Uterus (tissue), 4 donors: ENCODE measurements around the gene BLOC1S2. TPM values are rescaled to one million over a fixed set of nuclear protein-coding genes. Genes with fewer than 3 reads are reported as not detected.

Experiments used
- DNase-seq, 2 donors: peaks; one replicate each; pipeline ENCODE4 v3.0.0-alpha.2; 2019 to 2020
- H3K27ac ChIP-seq, 2 donors: fragments of 200-600 bp; sonication (generic); 1 replicate in 1 of 2; 2 replicates in 1 of 2; pipeline ENCODE4 v1.5.1; 2016 to 2018
- H3K27me3 ChIP-seq, 2 donors: fragments of 200-600 bp; sonication (generic); one replicate each; pipeline ENCODE4 v1.5.1; 2018 to 2019; ENCODE audit warnings: control low read depth in 1 of 2
- H3K36me3 ChIP-seq, 2 donors: fragments of 200-600 bp; sonication (generic); one replicate each; pipeline ENCODE4 v1.5.1; 2019; ENCODE audit warnings: control low read depth in 1 of 2
- H3K4me1 ChIP-seq, 2 donors: fragments of 200-600 bp; sonication (generic); one replicate each; pipeline ENCODE4 v1.5.1; 2018 to 2019; ENCODE audit warnings: control low read depth in 1 of 2
- H3K4me3 ChIP-seq, 2 donors: fragments of 200-600 bp; sonication (generic); 1 replicate in 1 of 2; 2 replicates in 1 of 2; pipeline ENCODE4 v1.5.1; 2018 to 2019; ENCODE audit warnings: mild to moderate bottlenecking in 1 of 2
- H3K9me3 ChIP-seq, 2 donors: fragments of 200-600 bp; sonication (generic); one replicate each; pipeline ENCODE4 v1.5.1; 2019; ENCODE audit warnings: control low read depth in 1 of 2
- CTCF ChIP-seq, 4 experiments: fragments of 200-600 bp in 2 of 4; fragments of 450-650 bp in 2 of 4; sonication (generic) in 2 of 4; IDR thresholded peaks; one replicate each; pipeline ENCODE4 v1.5.1; 2016 to 2019; ENCODE audit warnings: antibody characterized with exemption in 4 of 4, mild to moderate bottlenecking in 2 of 4, moderate library complexity in 1 of 4
- POLR2A ChIP-seq, 2 donors: fragments of 450-650 bp; IDR thresholded peaks; one replicate each; pipeline ENCODE4 v1.6.1; 2016; ENCODE audit warnings: antibody characterized with exemption in 2 of 2, mild to moderate bottlenecking in 1 of 2, moderate library complexity in 1 of 2
- intact Hi-C: fragments of 100-400 bp; cut with DNase I; formaldehyde crosslinking; loops from one replicate; pipeline ENCODE4 v1.15.1; 2023; ENCODE audit warnings: low total_unique reads
- total RNA-seq, 4 donors: library from RNA; depleted of rRNA in 3 of 4; stranded (reverse); fragments of >200 nt in 3 of 4; gene quantifications; one replicate each; pipeline versions ENCODE4 v1.1.0 to v1.2.4, GENCODE V29; 2014 to 2023
- donor health status: DM: yes; HTN: yes; CAD: no.

Gene BLOC1S2
- 10 to 100 TPM in 2 of 4 donors, 1 to 10 TPM in 1, under 1 TPM in 1; 0.51 to 22.7 (median 13.3) TPM for total RNA-seq

- no peaks in the 10 kb centered on the region for H3K36me3 ChIP-seq
- no peaks in the 10 kb centered on the region for H3K9me3 ChIP-seq
- intact Hi-C loops = no loop called here
- peak within 1 kb of the TSS; percentile 86 to 96 for H3K27ac ChIP-seq
- peak in 2 of 4 experiments; percentile 13 to 33 for TF ChIP-seq CTCF (IDR thresholded peaks at IDR 0.05)
- TF ChIP-seq POLR2A (IDR thresholded peaks at IDR 0.05) = peak; percentile 51 to 83
- DNase-seq = peak; percentile 81 to 88
- peak within 1 kb of the TSS; percentile 95 to 96 for H3K4me3 ChIP-seq
- peaks cover 0 to 10% of the 10 kb centered on the region in 2 donors for H3K4me1 ChIP-seq
- H3K27me3 ChIP-seq = no peaks in the 10 kb centered on the region
Observed at GRCh38 chr10:100286051-100287033, at the start of gene BLOC1S2. BLOC1S2 (minus strand) TSS chr10:100286680; CDS start chr10:100286659, 21 bp downstream.

GRCh38 chr10:100334762-100335161, 48.3 kb upstream of the BLOC1S2 start:
- H3K4me1 ChIP-seq = no peaks in the 10 kb centered on the region
- no peaks in the 10 kb centered on the region for H3K9me3 ChIP-seq
- TF ChIP-seq CTCF (IDR thresholded peaks at IDR 0.05) (no peak), POLR2A (IDR thresholded peaks at IDR 0.05) (no peak)
- H3K27me3 ChIP-seq = no peaks in the 10 kb centered on the region
- no peak for DNase-seq
- H3K27ac ChIP-seq = no peak overlapping the region
- no peak overlapping the region for H3K4me3 ChIP-seq
- intact Hi-C loops = no loop called here
- H3K36me3 ChIP-seq = no peaks in the 10 kb centered on the region

- no peak for TF ChIP-seq CTCF (IDR thresholded peaks at IDR 0.05)
- TF ChIP-seq POLR2A (IDR thresholded peaks at IDR 0.05) = no peak
- H3K9me3 ChIP-seq = no peaks in the 10 kb centered on the region
- intact Hi-C loops = no loop called here
Observed at GRCh38 chr10:100333661-100334440, 47.4 kb upstream of the BLOC1S2 start.

GRCh38 chr10:100333106-100333505, 46.6 kb upstream of the BLOC1S2 start:
- Histone ChIP-seq H3K27me3 (no peaks in the 10 kb centered on the region), H3K27ac (no peak overlapping the region), H3K9me3 (no peaks in the 10 kb centered on the region), H3K4me3 (no peak overlapping the region), H3K36me3 (no peaks in the 10 kb centered on the region), H3K4me1 (no peaks in the 10 kb centered on the region)
- TF ChIP-seq CTCF (IDR thresholded peaks at IDR 0.05) = no peak
- TF ChIP-seq POLR2A (IDR thresholded peaks at IDR 0.05) = no peak
- intact Hi-C loops = no loop called here
- no peak for DNase-seq

More at GRCh38 chr10:100333661-100334440, 47.4 kb upstream of the BLOC1S2 start:
- Histone ChIP-seq H3K27me3 (no peaks in the 10 kb centered on the region), H3K4me1 (no peaks in the 10 kb centered on the region), H3K36me3 (no peaks in the 10 kb centered on the region), H3K27ac (no peak overlapping the region), H3K4me3 (no peak overlapping the region)
- DNase-seq = no peak
